RPMI7951 (cell line): ENCODE data around the gene CD72. TPM values are rescaled to one million over a fixed set of nuclear protein-coding genes. Genes with fewer than 3 reads are reported as not detected.

Experiments used
- total RNA-seq: library from RNA; depleted of rRNA; stranded (reverse); fragments of >200 nt; shearing (Covaris generic); gene quantifications from 2 replicates; pipeline ENCODE4 v1.2.3, GENCODE V29; 2014; rRNA removed

The CD72 gene
- total RNA-seq, 1 experiment from 2014 or later = 0.12 TPM

Other genes starting within 250 kb of the CD72 start
- 6.4 and 7.6 TPM in 2 replicates for gene RUSC2, start 128.3 kb downstream of the CD72 start, total RNA-seq
- 4.0 and 5.5 TPM in 2 replicates for gene TESK1, start 13.2 kb downstream of the CD72 start, total RNA-seq
- not detected in 2 replicates for gene SIT1, start 32.5 kb upstream of the CD72 start, total RNA-seq
- 19,023 and 39,221 TPM in 2 replicates for gene RMRP, start 39.6 kb upstream of the CD72 start, total RNA-seq
- 18.1 and 32.5 TPM in 2 replicates for gene CCDC107, start 39.9 kb upstream of the CD72 start, total RNA-seq
- 7.6 and 14.2 TPM in 2 replicates for gene ARHGEF39, start 46.8 kb upstream of the CD72 start, total RNA-seq
- gene CA9, start 55.5 kb upstream of the CD72 start, total RNA-seq = 73.8 and 82.4 TPM in 2 replicates
- gene TPM2, start 71.5 kb upstream of the CD72 start, total RNA-seq = 146 and 206 TPM in 2 replicates
- 117 and 137 TPM in 2 replicates for gene TLN1, start 113.8 kb upstream of the CD72 start, total RNA-seq
- 68.4 and 83.2 TPM in 2 replicates for gene CREB3, start 114.3 kb upstream of the CD72 start, total RNA-seq
- 13.1 and 13.2 TPM in 2 replicates for gene GBA2, start 130.8 kb upstream of the CD72 start, total RNA-seq
- 9.4 and 10.3 TPM in 2 replicates for gene RGP1, start 130.9 kb upstream of the CD72 start, total RNA-seq
- not detected in 2 replicates for gene MSMP, start 135.9 kb upstream of the CD72 start, total RNA-seq
- 13.3 and 14.7 TPM in 2 replicates for gene NPR2, start 173.2 kb upstream of the CD72 start, total RNA-seq
- 1.7 and 1.8 TPM in 2 replicates for gene SPAG8, start 193.8 kb upstream of the CD72 start, total RNA-seq
- gene HINT2, start 196.6 kb upstream of the CD72 start, total RNA-seq = 57.7 and 63.2 TPM in 2 replicates
- not detected in 2 replicates for gene FAM221B, start 210.3 kb upstream of the CD72 start, total RNA-seq
- 1.4 and 1.9 TPM in 2 replicates for gene TMEM8B, start 210.8 kb upstream of the CD72 start, total RNA-seq